Gastroesophageal sphincter (tissue), 3 donors: ENCODE results near the gene FNDC3B.

ENCODE experiments used
- POLR2A ChIP-seq, 2 donors: fragments of 450-650 bp; IDR thresholded peaks; one replicate each; pipeline ENCODE4 v1.6.1; 2017; ENCODE audit warnings: antibody characterized with exemption in 2 of 2, mild to moderate bottlenecking in 2 of 2, moderate library complexity in 1 of 2
- TF ChIP-seq, protein P1 (sequence below), 4 experiments: fragments of 200-600 bp in 2 of 4; fragments of 450-650 bp in 2 of 4; sonication (generic) in 1 of 4; IDR thresholded peaks; one replicate each; pipeline ENCODE4 v1.5.1; 2017 to 2019; ENCODE audit warnings: antibody characterized with exemption in 4 of 4, mild to moderate bottlenecking in 2 of 4, moderate library complexity in 2 of 4

DNA sequence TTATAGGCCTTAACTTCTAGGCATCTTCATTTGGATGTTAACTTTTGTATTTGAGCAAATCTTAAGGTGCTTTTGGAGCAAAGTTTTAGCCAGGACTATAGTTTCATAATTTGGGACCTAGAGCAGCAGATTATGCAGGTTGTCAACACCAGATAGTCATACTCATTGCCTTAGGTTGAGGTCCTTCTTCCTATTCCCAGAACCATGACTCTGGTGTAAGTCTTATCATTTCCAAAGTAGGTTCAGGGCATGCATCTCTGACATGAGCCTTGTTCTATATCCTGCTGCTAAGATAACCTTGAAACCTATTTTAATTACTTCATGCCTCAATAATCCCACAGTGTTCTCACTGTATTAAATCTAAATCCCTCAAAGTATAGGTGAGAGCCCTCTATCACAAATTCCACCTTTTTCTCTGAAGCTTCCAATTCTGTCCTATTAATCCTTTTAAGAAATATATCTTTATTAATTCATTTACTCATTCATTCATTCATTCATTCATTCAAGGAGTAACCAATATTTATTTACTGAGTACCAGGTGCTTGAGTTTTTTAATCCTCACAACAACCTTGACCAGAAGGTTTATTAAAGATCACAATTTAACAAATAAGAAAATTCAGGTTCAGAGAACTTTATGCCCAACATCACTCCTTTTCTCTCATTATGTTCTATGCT, 2.7 kb upstream of the FNDC3B start:
- no peak for TF ChIP-seq POLR2A (IDR thresholded peaks at IDR 0.05)
- TF ChIP-seq, protein P1, sequence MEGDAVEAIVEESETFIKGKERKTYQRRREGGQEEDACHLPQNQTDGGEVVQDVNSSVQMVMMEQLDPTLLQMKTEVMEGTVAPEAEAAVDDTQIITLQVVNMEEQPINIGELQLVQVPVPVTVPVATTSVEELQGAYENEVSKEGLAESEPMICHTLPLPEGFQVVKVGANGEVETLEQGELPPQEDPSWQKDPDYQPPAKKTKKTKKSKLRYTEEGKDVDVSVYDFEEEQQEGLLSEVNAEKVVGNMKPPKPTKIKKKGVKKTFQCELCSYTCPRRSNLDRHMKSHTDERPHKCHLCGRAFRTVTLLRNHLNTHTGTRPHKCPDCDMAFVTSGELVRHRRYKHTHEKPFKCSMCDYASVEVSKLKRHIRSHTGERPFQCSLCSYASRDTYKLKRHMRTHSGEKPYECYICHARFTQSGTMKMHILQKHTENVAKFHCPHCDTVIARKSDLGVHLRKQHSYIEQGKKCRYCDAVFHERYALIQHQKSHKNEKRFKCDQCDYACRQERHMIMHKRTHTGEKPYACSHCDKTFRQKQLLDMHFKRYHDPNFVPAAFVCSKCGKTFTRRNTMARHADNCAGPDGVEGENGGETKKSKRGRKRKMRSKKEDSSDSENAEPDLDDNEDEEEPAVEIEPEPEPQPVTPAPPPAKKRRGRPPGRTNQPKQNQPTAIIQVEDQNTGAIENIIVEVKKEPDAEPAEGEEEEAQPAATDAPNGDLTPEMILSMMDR (IDR thresholded peaks at IDR 0.05), result no peak
